ENCODE data around the gene KRT72.
"Not testable (repeated sequence)": the region's sequence is repeated elsewhere in the genome, so short reads cannot be mapped to it uniquely, and the experiment has no call there.

The KRT72 gene

DNA sequence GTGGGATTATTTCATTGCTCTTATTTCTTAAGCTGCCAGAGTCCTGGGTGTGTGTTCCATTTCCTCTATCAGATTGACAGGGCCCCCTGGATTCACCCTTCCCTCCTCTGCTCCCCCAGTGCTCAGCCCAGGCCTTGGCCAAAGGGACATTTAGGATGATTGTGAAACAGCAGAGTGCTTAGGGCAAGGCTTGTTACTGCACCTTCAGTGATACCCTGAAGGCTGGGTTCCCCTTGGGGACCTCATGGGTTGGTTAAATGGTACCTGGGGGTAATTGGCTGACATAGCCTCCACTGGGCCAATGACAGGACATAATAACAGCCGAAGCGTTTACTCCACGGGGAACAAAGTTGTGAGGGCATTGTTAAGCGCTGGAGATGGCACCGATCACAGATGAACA is 1.3 kb upstream of the KRT72 start:
- H3K36me3 ChIP-seq (ENCODE audit: insufficient read depth, low read length): no peaks in the 10 kb centered on the region
- peaks cover 82% of the 10 kb centered on the region for H3K27me3 ChIP-seq (ENCODE audit: control insufficient read depth, insufficient read depth, low read length)
- H3K9me3 ChIP-seq (replicated peaks; ENCODE audit: low read length): no peaks in the 10 kb centered on the region
- no peak overlapping the region for H3K4me2 ChIP-seq (ENCODE audit: low read length)
- H3K4me1 ChIP-seq (ENCODE audit: control insufficient read depth, insufficient read depth, low read length): no peaks in the 10 kb centered on the region
- H3K4me3 ChIP-seq (ENCODE audit: low read length): no peak overlapping the region
- H3K9ac ChIP-seq (ENCODE audit: low read depth, low read length): no peak overlapping the region

GRCh38 chr12:52601671-52602070 is 408 bp upstream of the KRT72 start:
- Histone ChIP-seq H3K27me3 (ENCODE audit: control insufficient read depth, insufficient read depth, low read length) (peaks cover 82% of the 10 kb centered on the region), H3K4me3 (ENCODE audit: low read length) (no peak overlapping the region), H3K36me3 (ENCODE audit: insufficient read depth, low read length) (no peaks in the 10 kb centered on the region), H3K9ac (ENCODE audit: low read depth, low read length) (no peak overlapping the region), H3K9me3 (replicated peaks; ENCODE audit: low read length) (no peaks in the 10 kb centered on the region), H3K4me2 (ENCODE audit: low read length) (no peak overlapping the region), H3K4me1 (ENCODE audit: control insufficient read depth, insufficient read depth, low read length) (no peaks in the 10 kb centered on the region)

GRCh38 chr12:52600475-52600874 is 788 bp downstream of the KRT72 start:
- Histone ChIP-seq H3K9me3 (replicated peaks; ENCODE audit: low read length) (no peaks in the 10 kb centered on the region), H3K4me2 (ENCODE audit: low read length) (no peak overlapping the region), H3K9ac (ENCODE audit: low read depth, low read length) (no peak overlapping the region), H3K36me3 (ENCODE audit: insufficient read depth, low read length) (no peaks in the 10 kb centered on the region), H3K27me3 (ENCODE audit: control insufficient read depth, insufficient read depth, low read length) (peaks cover 79% of the 10 kb centered on the region), H3K4me1 (ENCODE audit: control insufficient read depth, insufficient read depth, low read length) (no peaks in the 10 kb centered on the region), H3K4me3 (ENCODE audit: low read length) (no peak overlapping the region)

DNA sequence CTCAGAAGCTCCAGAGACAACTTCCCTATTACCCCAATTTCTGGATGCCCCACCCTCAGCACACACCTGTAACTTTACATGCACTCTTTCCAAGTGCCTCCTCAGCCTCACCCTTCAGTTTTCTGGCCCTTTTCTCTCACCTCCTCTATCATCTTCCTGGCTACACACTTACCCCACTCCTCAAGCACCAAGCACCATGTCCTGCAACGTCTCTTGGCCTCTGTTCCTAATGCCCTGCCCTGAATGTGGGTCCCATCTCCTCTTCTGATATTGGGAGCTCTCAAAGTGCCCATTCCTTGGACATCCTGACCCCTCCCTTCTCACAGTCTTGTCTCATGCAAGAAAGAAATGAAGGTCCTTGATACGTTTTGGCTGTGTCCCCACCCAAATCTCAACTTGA is 1.2 kb downstream of the KRT72 start:
- H3K9me3 ChIP-seq (replicated peaks; ENCODE audit: low read length): no peaks in the 10 kb centered on the region
- no peak overlapping the region for H3K4me3 ChIP-seq (ENCODE audit: low read length)
- no peaks in the 10 kb centered on the region for H3K36me3 ChIP-seq (ENCODE audit: insufficient read depth, low read length)
- no peak overlapping the region for H3K4me2 ChIP-seq (ENCODE audit: low read length)
- no peaks in the 10 kb centered on the region for H3K4me1 ChIP-seq (ENCODE audit: control insufficient read depth, insufficient read depth, low read length)
- H3K27me3 ChIP-seq (ENCODE audit: control insufficient read depth, insufficient read depth, low read length): peaks cover 80% of the 10 kb centered on the region
- no peak overlapping the region for H3K9ac ChIP-seq (ENCODE audit: low read depth, low read length)

GRCh38 chr12:52598966-52599365 is 2.3 kb downstream of the KRT72 start:
- H3K27me3 ChIP-seq (ENCODE audit: control insufficient read depth, insufficient read depth, low read length): peaks cover 75% of the 10 kb centered on the region

GRCh38 chr12:52594237-52594636 is 7.0 kb downstream of the KRT72 start:
- H3K36me3 ChIP-seq (ENCODE audit: insufficient read depth, low read length); H3K4me1 ChIP-seq (ENCODE audit: control insufficient read depth, insufficient read depth, low read length); H3K4me3 ChIP-seq (ENCODE audit: low read length); H3K9me3 ChIP-seq (replicated peaks; ENCODE audit: low read length); H3K9ac ChIP-seq (ENCODE audit: low read depth, low read length); H3K4me2 ChIP-seq (ENCODE audit: low read length): not testable (repeated sequence)
- peaks cover 48% of the 10 kb centered on the region for H3K27me3 ChIP-seq (ENCODE audit: control insufficient read depth, insufficient read depth, low read length)

More at GRCh38 chr12:52598966-52599365, 2.3 kb downstream of the KRT72 start:
- no peaks in the 10 kb centered on the region for H3K4me1 ChIP-seq (ENCODE audit: control insufficient read depth, insufficient read depth, low read length)
- H3K9me3 ChIP-seq (replicated peaks; ENCODE audit: low read length): no peaks in the 10 kb centered on the region
- no peak overlapping the region for H3K9ac ChIP-seq (ENCODE audit: low read depth, low read length)
- H3K36me3 ChIP-seq (ENCODE audit: insufficient read depth, low read length): no peaks in the 10 kb centered on the region
- H3K4me2 ChIP-seq (ENCODE audit: low read length): no peak overlapping the region
- no peak overlapping the region for H3K4me3 ChIP-seq (ENCODE audit: low read length)

GRCh38 chr12:52591521-52591920 is 9.7 kb downstream of the KRT72 start:
- no peaks in the 10 kb centered on the region for H3K4me1 ChIP-seq (ENCODE audit: control insufficient read depth, insufficient read depth, low read length)
- no peaks in the 10 kb centered on the region for H3K9me3 ChIP-seq (replicated peaks; ENCODE audit: low read length)
- no peak overlapping the region for H3K4me2 ChIP-seq (ENCODE audit: low read length)
- no peak overlapping the region for H3K9ac ChIP-seq (ENCODE audit: low read depth, low read length)
- peaks cover 33% of the 10 kb centered on the region for H3K27me3 ChIP-seq (ENCODE audit: control insufficient read depth, insufficient read depth, low read length)
- H3K36me3 ChIP-seq (ENCODE audit: insufficient read depth, low read length): no peaks in the 10 kb centered on the region
- H3K4me3 ChIP-seq (ENCODE audit: low read length): no peak overlapping the region

GRCh38 chr12:52590021-52590420 is 11.2 kb downstream of the KRT72 start:
- no peak overlapping the region for H3K4me2 ChIP-seq (ENCODE audit: low read length)
- no peak overlapping the region for H3K4me3 ChIP-seq (ENCODE audit: low read length)
- H3K4me1 ChIP-seq (ENCODE audit: control insufficient read depth, insufficient read depth, low read length): no peaks in the 10 kb centered on the region
- peaks cover 32% of the 10 kb centered on the region for H3K27me3 ChIP-seq (ENCODE audit: control insufficient read depth, insufficient read depth, low read length)
- H3K9ac ChIP-seq (ENCODE audit: low read depth, low read length): no peak overlapping the region
- H3K9me3 ChIP-seq (replicated peaks; ENCODE audit: low read length): no peaks in the 10 kb centered on the region
- no peaks in the 10 kb centered on the region for H3K36me3 ChIP-seq (ENCODE audit: insufficient read depth, low read length)

GRCh38 chr12:52587563-52587962 is 13.7 kb downstream of the KRT72 start:
- Histone ChIP-seq H3K36me3 (ENCODE audit: insufficient read depth, low read length) (no peaks in the 10 kb centered on the region), H3K27me3 (ENCODE audit: control insufficient read depth, insufficient read depth, low read length) (peaks cover 25% of the 10 kb centered on the region), H3K4me2 (ENCODE audit: low read length) (no peak overlapping the region)

GRCh38 chr12:52585946-52586345 is 15.3 kb downstream of the KRT72 start:
- Histone ChIP-seq H3K4me1 (ENCODE audit: control insufficient read depth, insufficient read depth, low read length) (no peaks in the 10 kb centered on the region), H3K4me2 (ENCODE audit: low read length) (no peak overlapping the region), H3K27me3 (ENCODE audit: control insufficient read depth, insufficient read depth, low read length) (peaks cover 32% of the 10 kb centered on the region), H3K9ac (ENCODE audit: low read depth, low read length) (no peak overlapping the region), H3K9me3 (replicated peaks; ENCODE audit: low read length) (no peaks in the 10 kb centered on the region), H3K4me3 (ENCODE audit: low read length) (no peak overlapping the region), H3K36me3 (ENCODE audit: insufficient read depth, low read length) (no peaks in the 10 kb centered on the region)

More at GRCh38 chr12:52587563-52587962, 13.7 kb downstream of the KRT72 start:
- Histone ChIP-seq H3K4me3 (ENCODE audit: low read length) (no peak overlapping the region), H3K9me3 (replicated peaks; ENCODE audit: low read length) (no peaks in the 10 kb centered on the region), H3K4me1 (ENCODE audit: control insufficient read depth, insufficient read depth, low read length) (no peaks in the 10 kb centered on the region), H3K9ac (ENCODE audit: low read depth, low read length) (no peak overlapping the region)

- Histone ChIP-seq H3K4me2 (ENCODE audit: low read length) (no peak overlapping the region), H3K27me3 (ENCODE audit: control insufficient read depth, insufficient read depth, low read length) (peaks cover 39% of the 10 kb centered on the region), H3K9ac (ENCODE audit: low read depth, low read length) (no peak overlapping the region), H3K36me3 (ENCODE audit: insufficient read depth, low read length) (no peaks in the 10 kb centered on the region), H3K4me1 (ENCODE audit: control insufficient read depth, insufficient read depth, low read length) (no peaks in the 10 kb centered on the region), H3K4me3 (ENCODE audit: low read length) (no peak overlapping the region), H3K9me3 (replicated peaks; ENCODE audit: low read length) (no peaks in the 10 kb centered on the region)
Measured at GRCh38 chr12:52585066-52585465, 16.2 kb downstream of the KRT72 start.

DNA sequence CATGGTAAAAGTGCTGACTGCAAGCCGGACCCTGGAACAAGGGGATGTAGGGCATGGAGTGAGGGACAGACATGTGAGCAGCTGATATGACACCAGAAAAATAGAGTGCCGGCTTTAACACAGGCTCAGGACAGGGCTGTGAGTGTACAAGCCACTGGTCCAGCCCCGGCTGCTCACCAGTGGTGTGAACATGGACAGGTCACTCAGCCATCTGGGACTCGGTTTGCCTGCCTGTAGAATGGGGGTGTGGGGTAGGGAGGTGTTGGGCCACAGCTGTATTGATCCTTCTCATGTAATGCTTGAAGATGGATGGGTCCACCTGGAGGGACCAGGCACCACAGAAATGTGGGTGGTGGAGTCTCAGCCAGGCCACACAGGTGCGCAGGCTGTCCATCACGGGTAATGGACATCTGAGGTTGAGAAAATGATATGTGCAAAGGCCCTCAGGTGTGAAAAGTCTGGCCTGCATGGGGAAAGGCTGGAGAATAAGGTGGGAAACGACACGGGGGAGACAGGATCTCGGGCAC is 17.0 kb downstream of the KRT72 start:
- Histone ChIP-seq H3K9ac (ENCODE audit: low read depth, low read length) (no peak overlapping the region), H3K4me3 (ENCODE audit: low read length) (no peak overlapping the region), H3K9me3 (replicated peaks; ENCODE audit: low read length) (no peaks in the 10 kb centered on the region), H3K4me1 (ENCODE audit: control insufficient read depth, insufficient read depth, low read length) (no peaks in the 10 kb centered on the region), H3K4me2 (ENCODE audit: low read length) (no peak overlapping the region), H3K27me3 (ENCODE audit: control insufficient read depth, insufficient read depth, low read length) (peaks cover 47% of the 10 kb centered on the region), H3K36me3 (ENCODE audit: insufficient read depth, low read length) (no peaks in the 10 kb centered on the region)

All from skeletal muscle satellite cell (primary cell).